Left ventricle myocardium superior (tissue), 1 donor: Measurements from ENCODE around the gene GRK1. TPM values are rescaled to one million over a fixed set of nuclear protein-coding genes. Genes with fewer than 3 reads are reported as not detected.

Source experiments
- ATAC-seq: fragments of 200-7000 bp; cut with Tn5 transposase; one replicate; pipeline ENCODE4 v1.9.1; 2020; ENCODE audit warnings: mild to moderate bottlenecking, moderate library complexity
- DNase-seq: peaks from one replicate; pipeline ENCODE4 v3.0.0-alpha.2; 2020
- intact Hi-C: fragments of 100-400 bp; cut with micrococcal nuclease; formaldehyde crosslinking; loops from one replicate; pipeline ENCODE4 v1.11.0; 2022
- total RNA-seq: library from RNA; stranded (reverse); fragmentation: NEBNext Ultra II Directional; extraction: Animal tissue kit (Norgen Biotek cat#: 25700); gene quantifications from one replicate; pipeline ENCODE4 v1.2.1, GENCODE V29; 2021
- donor health status: DM: no; HTN: yes; CAD: no; lungs with severe emphysema.

GRK1 gene
- total RNA-seq, 1 donor from 2014 or later, result 0.42 TPM

DNA sequence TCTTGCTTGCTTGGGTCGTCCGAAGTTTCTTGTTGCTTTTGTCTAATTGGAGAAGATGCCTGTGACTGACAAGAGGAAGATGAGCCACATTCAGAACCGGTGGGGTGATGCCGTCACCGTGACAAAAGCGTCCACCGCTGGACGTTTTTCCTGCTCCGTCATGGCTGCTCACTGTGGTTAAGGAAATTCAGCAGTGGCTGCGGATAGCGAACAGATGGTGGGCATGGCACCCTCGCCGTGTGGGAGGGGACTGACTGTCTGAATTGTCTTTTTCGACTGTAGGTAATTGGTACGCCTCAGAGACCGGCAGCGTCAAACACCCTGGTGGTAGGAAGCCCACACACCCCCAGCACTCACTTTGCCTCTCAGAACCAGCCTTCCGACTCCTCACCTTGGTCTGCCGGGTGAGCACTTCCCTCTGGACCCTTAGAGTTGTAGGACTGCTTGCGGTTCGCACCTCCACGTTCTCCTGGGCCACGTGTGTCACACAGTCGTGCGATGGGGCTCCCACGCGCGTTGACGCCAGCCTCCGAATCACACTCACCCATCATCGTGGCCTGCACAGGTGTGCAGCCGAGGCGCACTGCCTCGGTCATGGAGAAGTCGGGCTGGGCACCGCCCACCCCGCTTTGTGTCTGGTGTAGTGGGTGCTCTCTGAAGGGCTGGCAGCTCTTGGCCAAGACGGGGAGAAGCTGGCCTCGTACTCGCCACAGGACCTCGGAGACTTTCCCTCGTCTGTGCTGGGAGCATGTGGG, 35.5 kb upstream of the GRK1 start:
- intact Hi-C loops, result no loop called here
- DNase-seq, result peak; percentile 16
- no peak for ATAC-seq

DNA sequence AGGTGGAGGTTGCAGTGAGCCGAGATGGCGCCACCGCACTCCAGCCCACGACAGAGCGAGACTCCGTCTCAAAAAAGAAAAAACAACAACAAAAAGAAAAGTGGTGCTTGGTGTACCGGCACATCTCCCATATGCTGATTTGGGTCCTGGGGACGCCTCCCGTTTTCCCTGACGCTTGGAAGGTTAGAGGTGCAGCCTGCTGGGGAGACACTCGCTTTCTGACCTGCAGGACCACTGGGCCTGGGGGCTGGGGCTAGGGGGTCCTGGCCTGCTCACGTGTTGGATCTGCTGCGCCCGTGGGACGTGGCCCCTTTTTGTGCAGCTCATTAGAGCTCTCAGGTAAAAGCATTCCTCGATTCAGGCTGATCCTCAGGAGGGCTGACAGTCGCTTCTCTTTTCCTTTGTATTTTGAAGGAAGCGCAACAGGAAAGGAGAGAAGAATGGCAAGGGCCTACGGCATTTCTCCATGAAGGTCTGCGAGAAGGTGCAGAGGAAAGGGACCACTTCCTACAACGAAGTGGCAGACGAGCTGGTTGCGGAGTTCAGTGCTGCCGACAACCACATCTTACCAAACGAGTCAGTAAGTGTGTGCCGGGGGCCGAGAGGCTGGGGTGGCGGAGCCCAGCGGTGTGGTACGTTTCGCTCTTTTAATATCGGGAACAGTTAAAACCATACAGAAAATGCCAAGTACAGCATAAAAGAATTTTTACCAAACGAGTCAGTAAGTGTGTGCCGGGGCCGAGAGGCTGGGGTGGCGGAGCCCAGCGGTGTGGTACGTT, 34.1 kb upstream of the GRK1 start:
- intact Hi-C loops, result no loop called here
- DNase-seq (peak; percentile 4), ATAC-seq (no peak)

DNA sequence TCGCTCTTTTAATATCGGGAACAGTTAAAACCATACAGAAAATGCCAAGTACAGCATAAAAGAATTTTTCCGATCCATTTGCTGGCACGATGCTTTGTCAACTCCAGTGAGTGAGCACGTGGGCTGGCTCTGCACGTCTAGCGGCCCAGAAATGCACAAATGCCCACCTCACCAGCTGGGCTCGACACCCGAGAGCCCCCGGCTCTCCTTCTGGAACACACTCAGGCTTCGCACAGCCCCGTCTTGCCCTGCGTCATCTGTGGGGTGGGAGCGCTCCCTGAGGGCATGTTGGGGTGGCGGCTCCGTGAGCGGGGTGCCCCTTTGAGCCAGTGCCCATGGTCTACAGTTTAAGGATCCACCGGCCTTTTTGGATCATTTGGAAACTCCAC, 33.5 kb upstream of the GRK1 start:
- DNase-seq (peak; percentile 14), ATAC-seq (no peak)
- intact Hi-C loops, result no loop called here

DNA sequence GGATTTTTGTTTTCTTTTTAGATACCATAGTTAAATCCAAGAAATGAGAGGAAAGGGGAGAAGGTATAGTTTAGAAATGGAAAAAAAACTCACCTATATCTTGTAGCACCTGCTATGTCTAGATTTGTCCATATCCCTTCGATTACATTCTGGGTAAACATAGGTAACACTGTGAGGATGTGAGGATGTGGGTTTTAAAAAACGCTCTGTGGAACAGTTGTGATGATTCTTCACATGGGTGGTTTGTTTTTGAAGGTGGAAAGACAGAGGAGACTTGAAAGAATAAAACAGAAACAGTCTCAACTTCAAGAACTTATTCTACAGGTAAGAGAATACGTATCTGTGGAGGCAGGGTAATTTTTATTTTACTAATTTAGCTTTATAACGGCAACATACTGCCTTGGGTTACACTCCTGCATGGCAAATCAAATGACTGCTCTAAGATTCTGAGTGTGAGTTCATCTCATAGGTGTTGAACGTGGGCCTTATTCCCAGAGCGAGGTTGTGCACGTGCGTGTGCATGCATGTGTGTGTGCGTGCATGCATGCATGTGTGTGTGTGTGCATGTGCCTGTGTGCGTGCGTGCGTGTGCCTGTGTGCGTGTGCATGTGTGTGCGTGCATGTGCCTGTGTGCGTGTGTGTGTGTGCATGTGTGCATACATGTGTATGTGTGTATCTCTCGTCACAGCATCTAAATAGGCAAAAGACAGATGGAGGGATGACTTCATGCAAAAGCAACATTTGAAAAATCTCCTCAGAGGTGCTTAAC, 32.6 kb upstream of the GRK1 start:
- peak; percentile 12 for DNase-seq
- intact Hi-C loops, result no loop called here
- no peak for ATAC-seq

DNA sequence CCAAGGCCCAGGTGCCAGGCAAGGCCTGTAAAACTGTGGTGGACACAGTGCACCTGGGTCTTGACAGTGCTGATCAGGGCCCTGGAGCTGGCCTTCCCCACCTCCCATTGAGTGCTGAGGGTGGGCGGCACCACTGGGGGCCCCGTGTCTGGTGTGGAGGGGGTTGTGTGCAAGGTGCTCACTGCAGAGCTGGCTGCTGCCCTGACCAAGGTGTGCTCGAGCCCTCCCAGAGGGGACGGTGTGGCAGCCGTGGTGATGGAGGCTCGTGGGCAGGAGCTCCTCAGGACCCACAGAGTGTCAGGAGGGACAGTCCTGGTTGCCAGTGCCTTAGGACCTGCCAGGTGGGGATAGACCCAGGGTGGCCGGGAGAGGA, 32.0 kb upstream of the GRK1 start:
- ATAC-seq (no peak), DNase-seq (peak; percentile 9)
- intact Hi-C loops, result no loop called here

DNA sequence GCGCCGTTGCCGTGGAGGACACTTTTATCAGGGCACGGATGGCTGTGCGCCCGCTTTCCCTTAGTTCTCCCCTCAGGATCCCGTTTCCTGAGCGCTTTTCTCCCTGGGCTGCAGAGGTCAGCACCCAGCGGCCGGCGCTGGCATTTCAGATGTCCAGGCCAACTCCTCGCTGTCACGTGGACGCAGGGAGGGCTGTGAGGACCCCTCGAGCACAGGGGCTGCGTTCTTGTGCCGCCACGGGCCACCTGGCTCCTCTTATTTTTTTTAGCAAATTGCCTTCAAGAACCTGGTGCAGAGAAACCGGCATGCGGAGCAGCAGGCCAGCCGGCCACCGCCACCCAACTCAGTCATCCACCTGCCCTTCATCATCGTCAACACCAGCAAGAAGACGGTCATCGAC, 31.3 kb upstream of the GRK1 start:
- intact Hi-C loops, result no loop called here
- DNase-seq (peak; percentile 21), ATAC-seq (no peak)

DNA sequence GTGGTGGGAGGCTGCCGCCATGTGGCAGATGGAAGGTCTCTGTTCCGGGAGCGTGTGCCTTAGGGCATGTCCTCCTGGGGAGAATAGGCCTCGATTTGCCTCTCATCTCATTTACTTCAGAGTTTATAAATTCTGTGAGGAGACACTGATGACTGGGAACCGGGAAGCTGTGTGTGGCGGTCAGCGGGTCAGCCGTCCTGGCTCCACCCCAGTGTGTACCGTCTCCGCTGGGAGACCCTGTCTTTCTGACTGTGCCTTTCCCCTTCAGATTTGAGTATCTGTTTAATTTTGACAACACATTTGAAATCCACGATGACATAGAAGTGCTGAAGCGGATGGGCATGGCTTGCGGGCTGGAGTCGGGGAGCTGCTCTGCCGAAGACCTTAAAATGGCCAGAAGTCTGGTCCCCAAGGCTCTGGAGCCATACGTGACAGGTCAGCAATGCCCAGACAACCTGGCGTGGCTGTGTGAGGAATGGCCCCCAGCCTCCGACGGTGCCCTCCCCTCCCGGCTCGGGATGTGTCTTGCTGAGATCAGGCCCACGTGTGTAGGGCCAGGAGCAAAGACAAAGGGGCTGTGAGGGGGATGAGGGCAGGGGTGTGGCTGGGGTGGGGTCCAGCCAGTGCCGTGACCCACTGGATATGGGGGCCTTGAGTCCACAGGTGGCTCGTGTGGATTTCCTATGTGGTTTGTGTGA, 30.6 kb upstream of the GRK1 start:
- no peak for ATAC-seq
- intact Hi-C loops, result no loop called here
- DNase-seq, result peak; percentile 8

DNA sequence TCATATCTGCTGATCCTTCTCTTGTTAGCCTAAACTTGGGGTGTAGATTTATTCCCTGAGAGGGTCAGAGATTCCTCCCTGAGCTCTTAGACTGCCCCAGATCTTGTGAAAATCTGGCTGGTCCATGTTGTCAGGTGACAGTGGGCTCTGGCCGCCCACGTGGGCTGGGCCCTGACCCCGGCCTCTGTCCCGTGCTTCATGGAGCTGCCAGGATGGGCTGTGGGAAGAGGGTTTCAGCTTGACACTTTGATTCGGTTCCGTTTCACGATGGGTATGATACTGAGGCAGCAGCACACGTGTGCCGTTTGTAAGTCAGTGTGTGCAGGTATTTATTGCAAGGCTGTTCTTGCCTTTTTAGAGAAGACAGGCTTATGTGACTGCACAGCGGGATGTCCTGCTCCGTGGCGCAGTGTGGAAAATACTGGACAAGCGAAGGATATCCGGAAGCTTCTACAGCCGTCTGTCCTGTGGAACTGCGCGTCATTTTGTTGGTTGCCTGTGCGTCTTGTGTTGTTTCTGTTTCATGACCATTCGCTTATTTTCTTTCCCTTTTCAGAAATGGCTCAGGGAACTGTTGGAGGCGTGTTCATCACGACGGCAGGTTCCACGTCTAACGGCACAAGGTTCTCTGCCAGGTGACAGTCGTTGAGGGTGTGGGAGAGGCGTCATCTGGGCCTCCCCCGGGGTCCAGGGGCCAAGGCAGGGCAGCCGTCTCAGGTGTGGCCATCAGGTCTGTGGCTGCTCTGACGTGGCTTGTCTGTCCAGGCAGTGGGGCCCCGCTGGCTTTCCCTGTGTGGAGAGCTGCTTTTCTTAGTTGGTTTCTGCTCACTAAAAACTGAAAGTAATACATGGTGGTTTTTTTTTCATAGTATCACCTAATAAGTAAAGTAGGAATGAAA, 29.5 kb upstream of the GRK1 start:
- intact Hi-C loops, result no loop called here
- ATAC-seq (no peak), DNase-seq (peak; percentile 20)

DNA sequence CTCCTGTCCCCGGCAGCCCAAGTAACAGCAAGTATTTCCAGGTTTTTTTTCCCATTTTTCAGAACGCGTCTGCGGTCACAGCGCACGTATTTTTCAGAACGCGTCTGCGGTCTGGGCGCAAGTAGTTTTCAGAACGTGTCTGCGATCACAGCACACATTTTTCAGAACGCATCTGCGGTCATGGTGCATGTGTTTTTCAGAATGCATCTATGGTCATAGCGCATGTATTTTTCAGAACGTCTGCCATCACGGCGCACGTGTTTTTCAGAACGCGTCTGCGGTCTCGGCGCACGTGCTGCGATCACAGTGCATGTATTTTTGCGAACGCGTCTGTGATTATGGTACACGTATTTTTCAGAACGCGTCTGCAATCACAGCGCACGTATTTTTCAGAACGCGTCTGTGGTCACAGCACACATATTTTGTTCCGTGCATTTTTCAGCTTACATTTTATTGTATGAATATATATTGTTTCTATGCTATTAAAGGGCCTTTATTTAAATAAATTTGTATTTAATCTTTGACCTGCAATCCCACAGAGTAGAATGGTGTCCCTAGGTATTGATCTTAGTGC, 28.8 kb upstream of the GRK1 start:
- intact Hi-C loops, result no loop called here
- peak; percentile 7 for DNase-seq
- no peak for ATAC-seq

DNA sequence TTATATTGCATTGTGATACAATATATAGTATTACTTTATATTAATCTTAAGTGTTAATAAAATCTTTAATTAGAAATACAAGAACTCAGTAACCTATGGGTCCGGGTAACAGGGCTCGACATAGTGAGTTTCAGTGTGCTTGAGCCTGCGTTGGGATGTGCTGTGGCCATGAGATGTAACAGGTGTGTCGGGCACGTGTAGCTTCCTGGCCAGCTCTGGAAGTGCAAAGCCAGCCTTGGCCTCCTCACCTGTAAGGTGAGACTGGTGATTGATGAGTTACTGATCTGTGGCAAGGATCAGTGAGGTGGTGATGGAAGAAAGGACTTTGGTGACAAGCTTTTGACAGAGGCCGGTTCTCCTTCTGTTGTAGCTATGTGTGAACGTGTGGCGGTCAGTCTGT, 28.2 kb upstream of the GRK1 start:
- ATAC-seq (no peak), DNase-seq (no peak)
- intact Hi-C loops, result no loop called here

DNA sequence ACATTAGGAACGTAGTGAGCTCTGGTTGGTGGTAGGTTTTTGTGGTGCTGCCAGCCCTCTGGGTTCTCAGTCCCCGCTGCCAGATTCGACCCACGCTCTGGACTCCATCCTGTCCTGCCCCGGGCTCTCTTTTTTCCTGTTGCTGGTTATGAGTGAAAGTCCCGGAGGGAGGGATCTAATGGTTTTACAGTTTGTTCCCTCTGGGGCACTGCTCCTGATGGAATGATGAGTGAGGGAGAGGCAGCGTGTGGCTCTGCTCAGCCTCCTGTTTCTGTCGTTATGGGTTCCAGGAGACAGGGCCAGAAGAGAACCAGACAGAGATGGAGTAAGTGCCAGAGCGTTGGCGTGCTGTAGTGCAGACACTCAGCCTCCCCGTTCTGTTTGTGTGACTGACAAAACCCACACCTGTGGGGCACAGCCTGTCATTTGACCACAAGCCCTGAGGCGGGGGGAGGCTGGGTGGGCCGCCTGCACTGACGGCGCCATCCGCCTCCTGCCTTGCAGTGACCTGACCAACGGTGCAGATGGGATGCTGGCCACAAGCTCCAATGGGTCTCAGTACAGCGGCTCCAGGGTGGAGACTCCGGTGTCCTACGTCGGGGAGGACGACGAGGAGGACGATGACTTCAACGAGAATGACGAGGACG, 27.3 kb upstream of the GRK1 start:
- peak; percentile 95 for ATAC-seq
- DNase-seq, result peak; percentile 63
- intact Hi-C loops, result no loop called here

DNA sequence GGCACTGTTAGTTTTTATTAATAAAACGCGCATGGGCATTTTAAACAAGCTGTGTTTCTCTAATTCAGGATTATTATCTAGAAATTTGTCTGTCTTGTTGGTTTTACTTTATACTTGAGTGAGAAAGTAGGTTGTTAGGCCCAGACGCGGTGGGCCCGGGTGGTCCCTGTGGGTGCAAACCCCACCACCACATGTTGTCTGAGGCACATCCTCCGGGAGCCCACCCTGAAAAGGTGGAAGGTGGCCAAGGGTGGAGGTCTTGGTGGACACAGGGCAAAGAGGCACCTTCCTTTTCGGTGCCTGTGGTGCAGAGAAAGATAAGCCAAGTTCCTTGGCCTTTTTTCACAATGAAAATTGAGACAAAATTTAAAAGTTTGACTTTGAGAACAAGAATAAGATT, 25.6 kb upstream of the GRK1 start:
- no peak for ATAC-seq
- intact Hi-C loops, result no loop called here
- no peak for DNase-seq

DNA sequence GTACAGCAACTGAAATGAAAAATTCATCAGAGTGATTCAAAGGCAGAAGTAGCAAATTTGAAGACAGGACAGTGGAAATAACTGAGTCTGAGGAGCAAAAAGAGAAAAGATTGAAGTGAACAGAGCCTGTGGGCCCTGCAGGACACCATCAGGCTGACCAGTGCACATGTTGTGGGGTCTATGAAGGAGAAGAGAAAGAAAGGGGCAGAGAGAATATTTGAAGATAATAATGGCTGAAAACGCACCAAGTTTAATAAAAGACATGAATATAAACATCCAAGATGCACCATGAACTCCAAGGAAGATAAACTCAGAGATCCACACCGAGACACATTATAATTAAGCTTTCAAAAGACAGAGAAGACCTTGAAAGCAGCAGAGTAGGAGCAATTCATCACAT, 24.5 kb upstream of the GRK1 start:
- no peak for DNase-seq
- intact Hi-C loops, result no loop called here

DNA sequence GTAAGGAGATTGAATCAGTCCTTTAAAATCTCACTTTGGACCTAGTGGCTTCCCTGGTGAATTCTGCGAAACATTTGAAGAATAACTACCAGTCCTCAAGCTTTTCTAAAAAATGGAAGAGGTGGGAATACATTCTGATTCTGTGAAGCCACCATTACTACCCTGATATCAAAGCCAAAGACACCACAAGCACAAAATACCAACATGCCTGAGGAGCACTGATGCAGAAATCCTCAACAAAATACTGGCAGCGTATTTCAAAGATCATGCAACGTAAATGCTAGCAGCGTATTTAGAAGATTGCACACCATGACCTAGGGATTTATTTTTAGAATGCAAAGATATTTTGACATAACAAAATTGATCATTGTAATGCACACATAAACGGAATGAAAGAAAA, 23.4 kb upstream of the GRK1 start:
- ATAC-seq, result no peak
- intact Hi-C loops, result no loop called here
- DNase-seq, result no peak

More for the DNA sequence above, 24.5 kb upstream of the GRK1 start:
- ATAC-seq, result no peak

DNA sequence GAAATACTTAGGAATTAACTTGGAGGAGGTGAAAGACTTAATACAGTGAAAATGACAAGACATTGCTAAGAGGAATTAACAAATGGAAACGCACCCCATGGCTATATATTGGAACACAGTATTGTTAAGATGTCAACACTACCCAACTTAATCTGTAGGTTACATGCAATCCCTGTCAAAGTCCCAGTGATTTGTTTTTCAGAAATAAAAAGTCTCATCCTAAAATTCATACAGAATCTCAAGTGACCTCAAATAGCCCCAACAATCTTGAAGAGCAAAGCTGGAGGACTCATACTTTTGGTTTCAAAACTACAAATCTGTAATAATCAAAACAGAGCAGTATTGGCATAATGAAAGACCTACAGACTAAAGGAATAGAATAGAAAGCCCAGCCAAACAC, 22.2 kb upstream of the GRK1 start:
- intact Hi-C loops, result no loop called here
- DNase-seq (no peak), ATAC-seq (no peak)

DNA sequence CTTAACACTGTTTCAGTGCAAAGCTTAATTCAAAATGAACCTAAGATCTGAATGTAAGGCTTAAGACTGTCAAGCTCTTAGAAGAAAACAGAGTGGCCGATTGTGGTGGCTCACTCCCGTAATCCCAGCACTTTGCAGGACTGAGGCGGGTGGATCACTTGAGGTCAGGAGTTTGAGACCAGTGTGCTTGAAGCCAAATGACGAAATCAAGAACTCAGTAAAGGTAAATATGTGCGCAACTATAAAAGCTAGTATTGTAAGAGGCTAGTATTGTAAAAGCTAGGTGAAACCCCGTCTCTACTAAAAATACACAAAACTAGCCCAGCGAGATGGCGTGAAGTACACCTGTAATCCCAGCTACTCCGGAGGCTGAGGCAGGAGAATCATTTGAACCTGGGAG, 21.7 kb upstream of the GRK1 start:
- intact Hi-C loops, result no loop called here
- ATAC-seq, result no peak
- no peak for DNase-seq

DNA sequence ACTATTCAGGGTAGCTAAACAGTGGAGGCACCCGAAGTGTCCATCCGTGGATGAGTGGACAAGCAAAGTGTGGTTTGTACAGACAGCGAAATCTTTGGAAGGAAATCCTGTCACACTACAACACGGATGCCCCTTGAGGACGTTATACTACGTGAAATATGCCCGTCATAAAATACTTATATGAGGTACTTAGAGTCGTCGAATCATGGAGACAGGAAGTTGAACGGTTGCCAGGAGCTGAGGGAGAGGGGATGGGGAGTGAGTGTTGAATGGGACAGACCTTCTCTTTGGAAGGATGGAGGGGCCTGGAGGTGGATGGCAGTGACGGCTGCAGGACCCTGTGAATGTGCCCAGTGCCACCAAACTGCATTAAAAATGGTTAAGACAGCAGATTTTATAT, 20.6 kb upstream of the GRK1 start:
- ATAC-seq (no peak), DNase-seq (no peak)
- intact Hi-C loops, result no loop called here

DNA sequence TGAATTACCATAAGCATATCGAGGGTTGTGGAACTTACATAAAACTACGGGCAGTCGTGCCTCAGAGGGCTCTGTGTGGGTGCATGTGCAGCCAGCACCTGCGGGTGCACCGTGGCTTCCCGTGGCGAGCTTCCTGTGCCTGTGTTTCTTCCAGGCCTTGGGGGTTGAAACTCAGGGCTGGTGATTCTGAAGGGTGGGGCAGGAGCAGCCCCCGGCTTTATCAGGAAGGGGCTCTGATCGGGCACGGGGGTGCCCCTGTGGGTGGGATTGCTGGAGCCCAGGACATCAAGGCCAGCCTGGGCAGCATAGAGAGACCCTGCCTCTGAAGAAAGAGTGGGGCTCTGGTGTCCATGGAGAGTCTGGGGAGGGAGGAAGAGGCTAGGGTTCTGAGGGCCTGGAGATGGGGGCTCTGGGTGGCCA, 20.1 kb upstream of the GRK1 start:
- intact Hi-C loops, result no loop called here
- peak; percentile 3 for ATAC-seq
- DNase-seq, result no peak
